OCI-LY1 (cell line): ENCODE measurements around the gene GJD3.

Source experiments
- H2AFZ ChIP-seq: fragments of 200-600 bp; sonication (generic), shearing (Covaris generic); 2 replicates; pipeline ENCODE4 v1.6.0; 2014; ENCODE audit warnings: antibody characterized with exemption, mild to moderate bottlenecking, low read length
- H3F3A ChIP-seq: fragments of 200-600 bp; sonication (generic), shearing (Covaris generic); 2 replicates; pipeline ENCODE4 v1.6.0; 2014; ENCODE audit warnings: mild to moderate bottlenecking, antibody characterized with exemption, low read length, moderate library complexity; ENCODE audit not compliant: insufficient read depth
- H3K27ac ChIP-seq: fragments of 200-600 bp; sonication (generic); 2 replicates; pipeline ENCODE4 v1.5.1; 2014; ENCODE audit warnings: low read length, mixed run types, mild to moderate bottlenecking, low read depth; ENCODE audit not compliant: poor library complexity, severe bottlenecking
- H3K27me3 ChIP-seq: fragments of 200-600 bp; sonication (generic); 2 replicates; pipeline ENCODE4 v1.6.0; 2014; ENCODE audit warnings: antibody characterized with exemption, mild to moderate bottlenecking, low read length, moderate library complexity; ENCODE audit not compliant: insufficient read depth
- H3K36me3 ChIP-seq: fragments of 200-600 bp; sonication (generic); 2 replicates; pipeline ENCODE4 v1.6.1; 2014; ENCODE audit warnings: mild to moderate bottlenecking, antibody characterized with exemption, low read length, moderate library complexity, mixed read lengths; ENCODE audit not compliant: insufficient read depth
- H3K4me1 ChIP-seq: fragments of 200-600 bp; sonication (generic); 2 replicates; pipeline ENCODE4 v1.5.1; 2014; ENCODE audit warnings: mild to moderate bottlenecking, low read length, moderate library complexity; ENCODE audit not compliant: insufficient read depth, severe bottlenecking
- H3K4me2 ChIP-seq: fragments of 200-600 bp; sonication (generic), shearing (Covaris generic); 2 replicates; pipeline ENCODE4 v1.6.1; 2014; ENCODE audit warnings: low read length
- H3K4me3 ChIP-seq: fragments of 200-600 bp; sonication (generic); 2 replicates; pipeline ENCODE4 v1.5.1; 2014; ENCODE audit warnings: low read length, low read depth, mild to moderate bottlenecking, mixed read lengths; ENCODE audit not compliant: poor library complexity, severe bottlenecking
- H3K79me2 ChIP-seq: fragments of 200-600 bp; shearing (Covaris generic); 2 replicates; pipeline ENCODE4 v1.6.1; 2016; ENCODE audit warnings: mixed run types, low read length, mixed read lengths; ENCODE audit not compliant: insufficient read depth
- H3K9ac ChIP-seq: fragments of 200-600 bp; sonication (generic), shearing (Covaris generic); 2 replicates; pipeline ENCODE4 v1.6.1; 2014; ENCODE audit warnings: mild to moderate bottlenecking, low read length, mixed read lengths
- H3K9me2 ChIP-seq: fragments of 200-600 bp; sonication (generic), shearing (Covaris generic); 2 replicates; pipeline ENCODE4 v1.6.1; 2014; ENCODE audit warnings: low read depth, mild to moderate bottlenecking, low read length, mixed read lengths
- H3K9me3 ChIP-seq: fragments of 200-600 bp; shearing (Covaris generic); 2 replicates; pipeline ENCODE4 v1.6.1; 2014; ENCODE audit warnings: low read length, mixed read lengths
- H4K20me1 ChIP-seq: fragments of 200-600 bp; sonication (generic), shearing (Covaris generic); 2 replicates; pipeline ENCODE4 v1.6.0; 2016; ENCODE audit warnings: mild to moderate bottlenecking, low read length; ENCODE audit not compliant: insufficient read depth
- EZH2 ChIP-seq: fragments of 200-600 bp; sonication (generic), shearing (Covaris generic); IDR thresholded peaks from 2 replicates; pipeline ENCODE4 v1.8.0; 2017; ENCODE audit warnings: borderline replicate concordance, mixed run types, mild to moderate bottlenecking, antibody characterized with exemption, low read length, moderate library complexity, mixed read lengths
- TF ChIP-seq, protein P1 (sequence below): fragments of 200-600 bp; sonication (generic), shearing (Covaris generic); IDR thresholded peaks from 2 replicates; pipeline ENCODE4 v1.5.1; 2017; ENCODE audit warnings: mild to moderate bottlenecking, antibody characterized with exemption, low read length, moderate library complexity, mixed read lengths

Gene GJD3

DNA sequence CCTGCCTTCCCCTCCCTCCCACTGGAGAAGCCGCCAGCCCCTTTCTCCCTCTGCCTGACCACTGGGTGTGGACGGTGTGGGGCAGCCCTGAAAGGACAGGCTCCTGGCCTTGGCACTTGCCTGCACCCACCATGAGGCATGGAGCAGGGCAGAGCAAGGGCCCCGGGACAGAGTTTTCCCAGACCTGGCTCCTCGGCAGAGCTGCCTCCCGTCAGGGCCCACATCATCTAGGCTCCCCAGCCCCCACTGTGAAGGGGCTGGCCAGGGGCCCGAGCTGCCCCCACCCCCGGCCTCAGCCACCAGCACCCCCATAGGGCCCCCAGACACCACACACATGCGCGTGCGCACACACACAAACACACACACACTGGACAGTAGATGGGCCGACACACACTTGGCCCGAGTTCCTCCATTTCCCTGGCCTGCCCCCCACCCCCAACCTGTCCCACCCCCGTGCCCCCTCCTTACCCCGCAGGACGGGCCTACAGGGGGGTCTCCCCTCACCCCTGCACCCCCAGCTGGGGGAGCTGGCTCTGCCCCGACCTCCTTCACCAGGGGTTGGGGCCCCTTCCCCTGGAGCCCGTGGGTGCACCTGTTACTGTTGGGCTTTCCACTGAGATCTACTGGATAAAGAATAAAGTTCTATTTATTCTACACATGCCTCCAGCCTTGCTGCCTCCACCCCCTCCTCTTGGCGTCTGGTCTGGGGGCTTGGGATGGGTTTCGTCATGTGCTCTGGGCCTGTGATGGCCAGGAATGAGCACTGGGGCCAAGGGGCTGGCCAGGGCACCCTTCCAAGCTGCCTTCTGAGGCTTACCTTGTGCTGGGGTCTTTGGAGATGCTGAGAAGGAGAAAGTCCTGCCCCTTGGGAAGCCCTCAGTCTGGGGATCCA lies 7.3 kb downstream of the GJD3 start:
- Histone ChIP-seq H3K27ac (no peak overlapping the region), H3K27me3 (peaks cover 1% of the 10 kb centered on the region; the same call in 1 of the 2 replicates), H3K79me2 (no peaks in the 10 kb centered on the region), H3F3A (no peaks in the 10 kb centered on the region), H3K36me3 (no peaks in the 10 kb centered on the region), H3K9me2 (no peaks in the 10 kb centered on the region), H4K20me1 (no peaks in the 10 kb centered on the region), H3K4me3 (no peak overlapping the region), H3K9ac (no peak overlapping the region), H3K4me1 (peaks cover 9% of the 10 kb centered on the region), H3K4me2 (no peak overlapping the region), H3K9me3 (no peaks in the 10 kb centered on the region), H2AFZ (no peak overlapping the region)
- TF ChIP-seq, protein P1, sequence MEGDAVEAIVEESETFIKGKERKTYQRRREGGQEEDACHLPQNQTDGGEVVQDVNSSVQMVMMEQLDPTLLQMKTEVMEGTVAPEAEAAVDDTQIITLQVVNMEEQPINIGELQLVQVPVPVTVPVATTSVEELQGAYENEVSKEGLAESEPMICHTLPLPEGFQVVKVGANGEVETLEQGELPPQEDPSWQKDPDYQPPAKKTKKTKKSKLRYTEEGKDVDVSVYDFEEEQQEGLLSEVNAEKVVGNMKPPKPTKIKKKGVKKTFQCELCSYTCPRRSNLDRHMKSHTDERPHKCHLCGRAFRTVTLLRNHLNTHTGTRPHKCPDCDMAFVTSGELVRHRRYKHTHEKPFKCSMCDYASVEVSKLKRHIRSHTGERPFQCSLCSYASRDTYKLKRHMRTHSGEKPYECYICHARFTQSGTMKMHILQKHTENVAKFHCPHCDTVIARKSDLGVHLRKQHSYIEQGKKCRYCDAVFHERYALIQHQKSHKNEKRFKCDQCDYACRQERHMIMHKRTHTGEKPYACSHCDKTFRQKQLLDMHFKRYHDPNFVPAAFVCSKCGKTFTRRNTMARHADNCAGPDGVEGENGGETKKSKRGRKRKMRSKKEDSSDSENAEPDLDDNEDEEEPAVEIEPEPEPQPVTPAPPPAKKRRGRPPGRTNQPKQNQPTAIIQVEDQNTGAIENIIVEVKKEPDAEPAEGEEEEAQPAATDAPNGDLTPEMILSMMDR, result no peak
- TF ChIP-seq EZH2, result no peak

DNA sequence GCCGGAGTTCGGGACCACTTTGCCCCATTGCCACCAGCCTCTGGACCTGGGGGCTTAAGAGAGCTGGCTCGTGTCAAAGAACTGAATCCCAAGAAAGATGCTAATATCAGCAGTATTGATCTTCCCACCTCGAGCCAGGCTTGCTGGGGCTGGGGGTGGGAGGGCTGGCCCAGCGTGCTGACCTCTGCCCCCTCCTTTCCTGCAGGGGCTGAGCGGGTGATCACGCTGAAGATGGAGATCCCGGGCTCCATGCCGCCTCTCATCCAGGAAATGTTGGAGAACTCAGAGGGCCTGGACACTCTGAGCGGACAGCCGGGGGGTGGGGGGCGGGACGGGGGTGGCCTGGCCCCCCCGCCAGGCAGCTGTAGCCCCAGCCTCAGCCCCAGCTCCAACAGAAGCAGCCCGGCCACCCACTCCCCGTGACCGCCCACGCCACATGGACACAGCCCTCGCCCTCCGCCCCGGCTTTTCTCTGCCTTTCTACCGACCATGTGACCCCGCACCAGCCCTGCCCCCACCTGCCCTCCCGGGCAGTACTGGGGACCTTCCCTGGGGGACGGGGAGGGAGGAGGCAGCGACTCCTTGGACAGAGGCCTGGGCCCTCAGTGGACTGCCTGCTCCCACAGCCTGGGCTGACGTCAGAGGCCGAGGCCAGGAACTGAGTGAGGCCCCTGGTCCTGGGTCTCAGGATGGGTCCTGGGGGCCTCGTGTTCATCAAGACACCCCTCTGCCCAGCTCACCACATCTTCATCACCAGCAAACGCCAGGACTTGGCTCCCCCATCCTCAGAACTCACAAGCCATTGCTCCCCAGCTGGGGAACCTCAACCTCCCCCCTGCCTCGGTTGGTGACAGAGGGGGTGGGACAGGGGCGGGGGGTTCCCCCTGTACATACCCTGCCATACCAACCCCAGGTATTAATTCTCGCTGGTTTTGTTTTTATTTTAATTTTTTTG lies 8.5 kb downstream of the GJD3 start:
- no peak overlapping the region for H3K4me3 ChIP-seq
- H3K4me1 ChIP-seq, result peaks cover 5% of the 10 kb centered on the region
- H4K20me1 ChIP-seq, result no peaks in the 10 kb centered on the region
- H3K9me3 ChIP-seq, result no peaks in the 10 kb centered on the region
- TF ChIP-seq, protein P1, result no peak
- TF ChIP-seq EZH2, result no peak
- no peak overlapping the region for H3K9ac ChIP-seq
- H3K4me2 ChIP-seq, result no peak overlapping the region
- no peaks in the 10 kb centered on the region for H3F3A ChIP-seq
- no peak overlapping the region for H2AFZ ChIP-seq
- no peak overlapping the region for H3K27ac ChIP-seq
- no peaks in the 10 kb centered on the region for H3K9me2 ChIP-seq
- peaks cover 5% of the 10 kb centered on the region; the same call in 1 of the 2 replicates for H3K27me3 ChIP-seq
- H3K79me2 ChIP-seq, result no peaks in the 10 kb centered on the region
- no peaks in the 10 kb centered on the region for H3K36me3 ChIP-seq

DNA sequence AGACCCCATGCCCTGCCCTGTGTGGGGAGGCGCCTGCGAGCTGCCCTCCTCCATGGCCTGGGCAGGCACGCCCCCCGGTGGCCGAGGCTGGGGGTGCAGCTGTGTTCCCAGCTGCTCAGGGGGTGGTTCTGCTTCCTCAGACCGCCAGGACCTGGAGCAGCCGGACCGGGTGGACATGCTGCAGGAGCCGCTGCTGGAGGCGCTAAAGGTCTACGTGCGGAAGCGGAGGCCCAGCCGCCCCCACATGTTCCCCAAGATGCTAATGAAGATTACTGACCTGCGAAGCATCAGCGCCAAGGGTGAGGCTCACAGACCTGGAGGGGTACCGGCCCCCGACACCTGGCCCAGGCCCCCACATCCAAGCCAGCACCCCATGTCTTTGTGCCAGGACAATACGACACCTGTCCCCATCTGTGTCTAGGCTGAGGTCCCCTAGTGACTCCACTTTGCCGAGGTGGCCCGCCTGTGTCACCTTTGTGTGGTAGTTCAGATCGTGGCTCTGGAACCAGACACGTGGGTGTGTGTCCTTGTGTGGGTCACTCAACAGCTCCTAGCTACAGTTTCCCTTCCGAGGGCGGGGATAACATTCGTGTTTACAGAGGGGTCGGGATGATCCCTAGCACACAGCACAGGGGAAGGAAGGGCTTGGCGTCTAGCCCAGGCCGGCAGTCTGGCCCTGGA lies 9.3 kb downstream of the GJD3 start:
- no peaks in the 10 kb centered on the region for H3K9me2 ChIP-seq
- TF ChIP-seq, protein P1, result peak; percentile 94
- TF ChIP-seq EZH2, result no peak
- H3K4me1 ChIP-seq, result peaks cover 5% of the 10 kb centered on the region
- no peaks in the 10 kb centered on the region for H3F3A ChIP-seq
- H3K36me3 ChIP-seq, result no peaks in the 10 kb centered on the region
- no peak overlapping the region for H2AFZ ChIP-seq
- no peaks in the 10 kb centered on the region for H4K20me1 ChIP-seq
- no peaks in the 10 kb centered on the region for H3K79me2 ChIP-seq
- no peaks in the 10 kb centered on the region for H3K9me3 ChIP-seq
- H3K27ac ChIP-seq, result no peak overlapping the region
- H3K9ac ChIP-seq, result no peak overlapping the region
- H3K4me3 ChIP-seq, result no peak overlapping the region
- H3K27me3 ChIP-seq, result peaks cover 5% of the 10 kb centered on the region; the same call in 1 of the 2 replicates
- no peak overlapping the region for H3K4me2 ChIP-seq
